ENCODE data around the gene HMBS.
A peak's percentile ranks its signal among the peaks of the same experiment; 100 is the strongest.

The HMBS gene

DNA sequence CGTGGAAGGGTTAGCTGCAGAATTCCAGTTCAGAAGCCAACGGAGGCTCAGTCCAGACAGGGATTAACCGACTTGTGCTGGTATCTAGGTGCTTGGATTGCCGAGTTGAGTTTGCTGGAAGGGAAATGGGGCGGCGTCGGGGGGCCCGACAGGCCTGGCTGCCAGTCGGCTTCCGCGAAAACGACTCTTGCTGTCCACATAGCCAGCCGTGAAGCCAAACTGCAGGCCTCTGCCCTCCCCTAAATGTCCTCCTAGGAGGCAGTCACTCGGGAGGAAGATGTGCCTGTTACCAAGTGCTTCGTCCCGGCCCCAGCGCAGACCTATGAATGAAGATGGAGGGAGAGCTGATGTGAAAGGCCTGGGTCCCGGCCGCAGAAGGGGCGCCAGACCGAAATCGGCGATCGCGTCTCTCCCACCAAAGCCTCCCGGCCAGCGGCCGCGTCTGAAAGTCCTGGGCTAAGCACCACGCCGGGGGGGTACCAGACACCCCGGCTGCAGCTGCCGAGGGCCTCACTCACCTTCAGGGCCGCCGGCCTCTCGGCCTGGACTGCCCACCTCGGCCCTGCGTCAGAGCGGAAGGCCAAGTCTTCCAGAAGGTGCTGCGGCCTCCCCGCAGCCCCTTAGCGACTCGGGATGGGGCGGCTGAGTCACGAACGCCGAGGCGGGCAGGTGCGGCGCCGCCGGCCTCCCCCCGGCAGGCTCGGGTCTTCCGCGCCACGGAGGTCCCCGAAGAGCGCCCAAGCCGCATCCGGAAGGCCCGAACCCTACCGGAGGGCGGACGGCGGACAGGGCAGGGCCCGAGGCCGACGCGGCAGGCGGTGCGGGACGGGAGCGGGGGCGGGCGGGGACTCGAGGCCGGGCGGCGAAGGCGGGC, 9.5 kb downstream of the HMBS start:
- peak; percentile 45 for DNase-seq (ENCODE audit: low read depth)
- peak overlapping the region; percentile 73 for H3K4me3 ChIP-seq (replicated peaks; ENCODE audit: low read depth, low read length)
- TF ChIP-seq, protein P1, sequence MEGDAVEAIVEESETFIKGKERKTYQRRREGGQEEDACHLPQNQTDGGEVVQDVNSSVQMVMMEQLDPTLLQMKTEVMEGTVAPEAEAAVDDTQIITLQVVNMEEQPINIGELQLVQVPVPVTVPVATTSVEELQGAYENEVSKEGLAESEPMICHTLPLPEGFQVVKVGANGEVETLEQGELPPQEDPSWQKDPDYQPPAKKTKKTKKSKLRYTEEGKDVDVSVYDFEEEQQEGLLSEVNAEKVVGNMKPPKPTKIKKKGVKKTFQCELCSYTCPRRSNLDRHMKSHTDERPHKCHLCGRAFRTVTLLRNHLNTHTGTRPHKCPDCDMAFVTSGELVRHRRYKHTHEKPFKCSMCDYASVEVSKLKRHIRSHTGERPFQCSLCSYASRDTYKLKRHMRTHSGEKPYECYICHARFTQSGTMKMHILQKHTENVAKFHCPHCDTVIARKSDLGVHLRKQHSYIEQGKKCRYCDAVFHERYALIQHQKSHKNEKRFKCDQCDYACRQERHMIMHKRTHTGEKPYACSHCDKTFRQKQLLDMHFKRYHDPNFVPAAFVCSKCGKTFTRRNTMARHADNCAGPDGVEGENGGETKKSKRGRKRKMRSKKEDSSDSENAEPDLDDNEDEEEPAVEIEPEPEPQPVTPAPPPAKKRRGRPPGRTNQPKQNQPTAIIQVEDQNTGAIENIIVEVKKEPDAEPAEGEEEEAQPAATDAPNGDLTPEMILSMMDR (IDR thresholded peaks at IDR 0.05; ENCODE audit: low read length, missing control alignments) = no peak

DNA sequence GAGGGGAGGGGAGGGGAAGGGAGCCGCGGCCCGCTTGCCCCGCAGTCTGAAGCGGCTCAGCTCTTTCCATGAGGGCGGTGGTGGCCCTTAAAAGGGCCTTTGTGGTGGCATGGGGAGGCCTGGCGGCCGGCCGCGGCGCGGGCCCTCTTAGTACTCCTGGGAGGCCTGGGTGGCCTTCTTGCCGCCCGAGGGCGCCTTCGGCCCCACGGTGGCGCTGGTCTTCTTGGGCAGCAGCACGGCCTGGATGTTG, 10.1 kb downstream of the HMBS start:
- DNase-seq (ENCODE audit: low read depth) = peak; percentile 87
- peak overlapping the region; percentile 73 for H3K4me3 ChIP-seq (replicated peaks; ENCODE audit: low read depth, low read length)
- TF ChIP-seq, protein P1 (IDR thresholded peaks at IDR 0.05; ENCODE audit: low read length, missing control alignments) = peak; percentile 59

DNA sequence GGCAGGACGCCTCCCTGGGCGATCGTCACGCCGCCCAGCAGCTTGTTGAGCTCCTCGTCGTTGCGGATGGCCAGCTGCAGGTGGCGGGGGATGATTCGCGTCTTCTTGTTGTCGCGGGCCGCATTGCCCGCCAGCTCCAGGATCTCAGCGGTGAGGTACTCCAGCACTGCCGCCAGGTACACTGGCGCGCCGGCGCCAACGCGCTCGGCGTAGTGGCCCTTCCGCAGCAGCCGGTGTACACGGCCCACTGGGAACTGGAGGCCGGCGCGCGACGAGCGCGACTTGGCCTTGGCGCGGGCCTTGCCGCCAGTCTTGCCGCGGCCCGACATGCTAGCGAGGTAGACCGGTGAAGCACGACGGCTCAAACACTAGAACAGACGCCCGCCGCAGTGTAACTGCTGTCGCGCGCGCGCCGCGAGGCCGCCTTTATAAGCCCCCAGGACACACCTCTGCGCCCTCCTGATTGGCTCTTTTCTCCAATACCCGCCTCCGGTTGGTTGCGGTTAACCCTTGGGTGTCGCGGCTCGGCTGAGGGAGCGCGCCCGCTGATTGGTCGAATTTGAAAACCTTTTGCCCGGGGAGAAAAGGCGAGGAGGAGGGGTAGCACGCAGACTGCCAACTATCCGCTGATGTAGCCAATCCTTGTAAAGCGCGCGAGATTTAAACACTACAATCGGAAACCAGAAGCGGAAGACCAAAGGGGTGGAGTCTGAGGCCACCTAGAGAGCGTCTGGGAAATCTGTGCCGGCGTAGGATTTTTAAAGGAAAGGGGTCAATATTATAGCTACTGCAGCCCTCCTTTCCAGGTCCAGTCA, 10.6 kb downstream of the HMBS start:
- peak overlapping the region; percentile 73 for H3K4me3 ChIP-seq (replicated peaks; ENCODE audit: low read depth, low read length)
- peak; percentile 100 for DNase-seq (ENCODE audit: low read depth)
- TF ChIP-seq, protein P1 (IDR thresholded peaks at IDR 0.05; ENCODE audit: low read length, missing control alignments) = no peak

DNA sequence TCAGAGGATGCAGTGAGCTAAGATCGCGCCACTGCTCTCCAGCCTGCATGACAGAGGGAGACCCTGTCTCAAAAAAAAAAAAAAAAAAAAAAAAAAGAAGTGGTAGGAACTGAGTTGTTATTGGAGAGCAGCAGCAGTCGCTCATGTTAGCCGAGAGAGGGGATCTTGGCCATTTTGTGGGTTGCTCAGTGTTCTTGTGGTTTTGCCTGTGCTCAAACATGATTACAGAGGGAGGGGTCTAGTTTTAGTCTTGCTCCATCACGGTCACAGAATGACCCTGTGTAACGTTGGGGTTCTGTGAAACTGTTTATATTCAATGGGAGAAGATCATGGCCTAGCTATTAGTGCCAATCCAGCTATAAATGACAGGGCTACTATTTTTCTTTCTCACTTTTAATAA, 15.0 kb downstream of the HMBS start:
- no peak for DNase-seq (ENCODE audit: low read depth)
- H3K4me3 ChIP-seq (replicated peaks; ENCODE audit: low read depth, low read length) = no peak overlapping the region
- TF ChIP-seq, protein P1 (IDR thresholded peaks at IDR 0.05; ENCODE audit: low read length, missing control alignments) = no peak

DNA sequence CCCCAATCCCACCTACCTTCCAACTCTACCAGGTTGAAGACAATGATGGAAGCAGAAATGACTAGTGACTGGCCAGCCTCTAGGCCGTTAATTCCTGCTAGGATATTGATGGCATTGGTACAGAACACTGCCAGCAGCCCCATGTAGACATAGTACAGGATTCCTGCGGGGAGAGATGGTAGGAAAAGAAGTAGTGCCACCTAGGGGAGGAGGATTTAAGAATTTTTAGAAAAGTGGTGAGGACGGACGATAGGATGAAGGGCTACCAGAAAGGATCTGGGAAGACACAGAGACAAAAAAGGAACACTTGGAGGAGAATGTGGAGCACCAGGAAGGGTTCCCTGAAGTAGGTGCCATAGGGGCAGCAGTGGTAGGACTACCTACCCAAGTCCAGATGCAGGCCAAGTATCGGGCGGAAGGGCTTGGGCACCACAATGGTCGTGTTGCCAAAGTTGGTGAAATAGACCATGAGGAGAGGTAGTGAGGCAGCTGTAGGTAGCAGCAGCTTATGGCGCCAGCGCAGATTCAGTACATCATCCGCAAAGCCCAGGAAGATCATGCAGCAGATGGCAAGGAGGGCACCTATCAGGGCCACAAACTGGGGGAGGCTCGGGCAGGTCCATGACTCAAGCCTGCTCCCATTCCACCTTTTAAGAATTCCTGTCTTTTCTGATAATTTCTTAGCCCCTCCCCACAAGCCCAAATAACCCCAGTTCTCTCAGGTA, 15.7 kb downstream of the HMBS start:
- peak overlapping the region; percentile 88 for H3K4me3 ChIP-seq (replicated peaks; ENCODE audit: low read depth, low read length)
- TF ChIP-seq, protein P1 (IDR thresholded peaks at IDR 0.05; ENCODE audit: low read length, missing control alignments) = peak; percentile 55
- peak; percentile 66 for DNase-seq (ENCODE audit: low read depth)

DNA sequence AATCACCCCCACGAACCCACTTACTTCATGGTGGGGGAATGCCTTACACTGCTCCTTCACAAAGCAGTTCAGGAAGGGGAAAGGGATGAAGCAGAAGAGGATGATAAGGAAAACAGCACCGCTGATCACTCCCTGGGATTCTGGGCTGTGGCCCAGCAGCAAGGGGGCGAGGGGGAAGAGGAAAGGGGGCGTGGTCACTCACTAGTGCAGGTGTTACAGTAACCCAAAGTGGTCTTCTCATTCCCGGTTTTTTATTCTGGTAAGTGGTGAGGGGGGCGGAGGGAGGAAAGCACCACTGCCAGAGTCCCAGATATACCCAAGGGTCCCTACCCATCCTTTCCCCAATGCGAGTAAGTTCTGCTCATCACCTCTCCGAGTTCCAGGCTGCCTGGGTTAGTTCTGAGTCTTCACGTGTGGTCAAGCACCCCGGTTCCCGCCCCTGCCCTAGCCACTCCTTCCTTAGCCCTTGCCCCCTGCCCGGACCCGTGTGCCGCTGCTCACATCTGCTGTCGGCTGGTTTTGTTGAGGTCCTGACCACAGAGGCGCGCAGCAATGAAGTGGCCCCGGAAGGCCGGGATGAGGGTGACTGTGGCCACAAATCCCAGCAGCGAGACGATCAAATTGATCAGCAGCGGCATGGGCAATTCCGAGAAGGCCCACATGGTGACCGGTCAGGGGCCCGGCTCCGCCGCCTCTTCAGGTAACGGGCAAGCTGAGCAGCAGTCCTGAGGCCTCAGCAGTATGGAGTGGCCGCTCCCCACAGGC, 16.5 kb downstream of the HMBS start:
- H3K4me3 ChIP-seq (replicated peaks; ENCODE audit: low read depth, low read length) = peak overlapping the region; percentile 88
- no peak for DNase-seq (ENCODE audit: low read depth)
- TF ChIP-seq, protein P1 (IDR thresholded peaks at IDR 0.05; ENCODE audit: low read length, missing control alignments) = no peak

Data from fibroblast of pulmonary artery (primary cell).